Measurements from ENCODE around the gene DCBLD1.

DNA sequence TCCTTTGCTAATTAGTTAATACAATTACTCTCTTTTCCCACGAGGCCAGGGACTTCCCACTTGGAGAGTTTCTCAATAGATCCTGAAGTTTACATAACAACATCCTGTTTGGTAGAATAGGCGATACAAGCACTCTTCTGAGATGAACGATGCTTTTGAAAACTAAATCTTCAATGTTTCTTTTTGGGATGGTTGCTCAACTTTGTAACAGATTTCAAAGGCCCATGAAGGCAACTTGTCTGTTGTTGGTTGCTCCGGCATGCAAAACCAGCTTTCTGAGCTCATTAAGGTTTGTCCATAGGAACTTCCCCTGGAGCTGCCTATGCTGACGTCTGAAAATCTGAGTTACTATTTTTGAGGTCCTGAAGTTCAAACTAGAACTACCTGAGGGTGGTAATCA is 30.8 kb upstream of the DCBLD1 start:
- TF ChIP-seq, protein P1, sequence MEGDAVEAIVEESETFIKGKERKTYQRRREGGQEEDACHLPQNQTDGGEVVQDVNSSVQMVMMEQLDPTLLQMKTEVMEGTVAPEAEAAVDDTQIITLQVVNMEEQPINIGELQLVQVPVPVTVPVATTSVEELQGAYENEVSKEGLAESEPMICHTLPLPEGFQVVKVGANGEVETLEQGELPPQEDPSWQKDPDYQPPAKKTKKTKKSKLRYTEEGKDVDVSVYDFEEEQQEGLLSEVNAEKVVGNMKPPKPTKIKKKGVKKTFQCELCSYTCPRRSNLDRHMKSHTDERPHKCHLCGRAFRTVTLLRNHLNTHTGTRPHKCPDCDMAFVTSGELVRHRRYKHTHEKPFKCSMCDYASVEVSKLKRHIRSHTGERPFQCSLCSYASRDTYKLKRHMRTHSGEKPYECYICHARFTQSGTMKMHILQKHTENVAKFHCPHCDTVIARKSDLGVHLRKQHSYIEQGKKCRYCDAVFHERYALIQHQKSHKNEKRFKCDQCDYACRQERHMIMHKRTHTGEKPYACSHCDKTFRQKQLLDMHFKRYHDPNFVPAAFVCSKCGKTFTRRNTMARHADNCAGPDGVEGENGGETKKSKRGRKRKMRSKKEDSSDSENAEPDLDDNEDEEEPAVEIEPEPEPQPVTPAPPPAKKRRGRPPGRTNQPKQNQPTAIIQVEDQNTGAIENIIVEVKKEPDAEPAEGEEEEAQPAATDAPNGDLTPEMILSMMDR (IDR thresholded peaks at IDR 0.05): no peak
- TF ChIP-seq POLR2A (IDR thresholded peaks at IDR 0.05): no peak

Measured in thyroid gland (tissue), 4 donors.